ENCODE results near the gene NAA15. TPM values are rescaled to one million over a fixed set of nuclear protein-coding genes. Genes with fewer than 3 reads are reported as not detected.

NAA15 gene
- total RNA-seq, 1 experiment from 2014 or later: 98.9 TPM

- TF ChIP-seq ZNF671 (CRISPR knock-in tag; IDR thresholded peaks at IDR 0.05) (no peak), ESRRA (CRISPR knock-in tag; IDR thresholded peaks at IDR 0.05; ENCODE audit: borderline replicate concordance) (no peak), GABPB1 (CRISPR knock-in tag; IDR thresholded peaks at IDR 0.05) (no peak), CREM (CRISPR knock-in tag; IDR thresholded peaks at IDR 0.05) (no peak), PRRX2 (CRISPR knock-in tag; IDR thresholded peaks at IDR 0.05) (no peak), ZNF317 (CRISPR knock-in tag; IDR thresholded peaks at IDR 0.05; ENCODE audit: borderline replicate concordance, low read depth) (no peak)
- TF ChIP-seq, protein P1, sequence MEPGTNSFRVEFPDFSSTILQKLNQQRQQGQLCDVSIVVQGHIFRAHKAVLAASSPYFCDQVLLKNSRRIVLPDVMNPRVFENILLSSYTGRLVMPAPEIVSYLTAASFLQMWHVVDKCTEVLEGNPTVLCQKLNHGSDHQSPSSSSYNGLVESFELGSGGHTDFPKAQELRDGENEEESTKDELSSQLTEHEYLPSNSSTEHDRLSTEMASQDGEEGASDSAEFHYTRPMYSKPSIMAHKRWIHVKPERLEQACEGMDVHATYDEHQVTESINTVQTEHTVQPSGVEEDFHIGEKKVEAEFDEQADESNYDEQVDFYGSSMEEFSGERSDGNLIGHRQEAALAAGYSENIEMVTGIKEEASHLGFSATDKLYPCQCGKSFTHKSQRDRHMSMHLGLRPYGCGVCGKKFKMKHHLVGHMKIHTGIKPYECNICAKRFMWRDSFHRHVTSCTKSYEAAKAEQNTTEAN (CRISPR knock-in tag; IDR thresholded peaks at IDR 0.05): no peak
Measured at GRCh38 chr4:139389102-139389501, 87.8 kb downstream of the NAA15 start (continued).

DNA sequence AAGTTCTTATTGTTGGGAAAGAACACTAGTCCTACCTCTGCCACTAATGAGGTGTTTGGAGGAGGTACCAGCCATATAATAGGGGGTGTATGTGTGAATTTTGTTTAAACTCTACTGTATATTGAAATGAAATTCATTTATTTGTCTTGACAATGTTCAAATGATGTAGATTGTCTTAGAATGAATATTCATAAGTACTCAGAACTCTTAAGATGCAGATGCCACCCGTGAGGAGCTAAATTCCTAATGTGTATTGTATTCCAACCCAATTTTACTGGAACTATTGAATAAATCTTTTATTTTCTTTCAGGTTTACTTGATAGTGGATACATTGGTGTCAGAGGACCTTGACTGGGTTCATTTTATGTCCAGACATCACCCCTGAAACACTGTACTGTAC is 88.7 kb downstream of the NAA15 start:
- ChIA-PET POLR2A (no interaction called here), CTCF (no interaction called here)
- Mint-ChIP-seq H3K27me3 (ENCODE audit: low read depth) (no peaks in the 10 kb centered on the region), H3K4me1 (no peaks in the 10 kb centered on the region), H3K27ac (peak overlapping the region; percentile 18; the same call in 1 of the 2 replicates), H3K36me3 (peaks cover 60% of the 10 kb centered on the region), H3K9me3 (no peaks in the 10 kb centered on the region), H3K4me3 (no peak overlapping the region)
- TF ChIP-seq ZBTB21 (CRISPR knock-in tag; IDR thresholded peaks at IDR 0.05; ENCODE audit: borderline replicate concordance) (no peak), ESRRA (CRISPR knock-in tag; IDR thresholded peaks at IDR 0.05; ENCODE audit: borderline replicate concordance) (no peak), NFYB (CRISPR knock-in tag; conservative IDR thresholded peaks at IDR 0.05; ENCODE audit: low read depth) (no peak), IRF2 (CRISPR knock-in tag; IDR thresholded peaks at IDR 0.05; ENCODE audit: borderline replicate concordance, low read depth) (no peak), TP53 (CRISPR knock-in tag; IDR thresholded peaks at IDR 0.05) (no peak), NR1H2 (CRISPR knock-in tag; IDR thresholded peaks at IDR 0.05) (no peak), KAT7 (CRISPR knock-in tag; IDR thresholded peaks at IDR 0.05; ENCODE audit: borderline replicate concordance) (no peak), CREB1 (CRISPR knock-in tag; IDR thresholded peaks at IDR 0.05) (no peak), PREB (CRISPR knock-in tag; IDR thresholded peaks at IDR 0.05; ENCODE audit: borderline replicate concordance) (no peak)
- TF ChIP-seq, protein P2, sequence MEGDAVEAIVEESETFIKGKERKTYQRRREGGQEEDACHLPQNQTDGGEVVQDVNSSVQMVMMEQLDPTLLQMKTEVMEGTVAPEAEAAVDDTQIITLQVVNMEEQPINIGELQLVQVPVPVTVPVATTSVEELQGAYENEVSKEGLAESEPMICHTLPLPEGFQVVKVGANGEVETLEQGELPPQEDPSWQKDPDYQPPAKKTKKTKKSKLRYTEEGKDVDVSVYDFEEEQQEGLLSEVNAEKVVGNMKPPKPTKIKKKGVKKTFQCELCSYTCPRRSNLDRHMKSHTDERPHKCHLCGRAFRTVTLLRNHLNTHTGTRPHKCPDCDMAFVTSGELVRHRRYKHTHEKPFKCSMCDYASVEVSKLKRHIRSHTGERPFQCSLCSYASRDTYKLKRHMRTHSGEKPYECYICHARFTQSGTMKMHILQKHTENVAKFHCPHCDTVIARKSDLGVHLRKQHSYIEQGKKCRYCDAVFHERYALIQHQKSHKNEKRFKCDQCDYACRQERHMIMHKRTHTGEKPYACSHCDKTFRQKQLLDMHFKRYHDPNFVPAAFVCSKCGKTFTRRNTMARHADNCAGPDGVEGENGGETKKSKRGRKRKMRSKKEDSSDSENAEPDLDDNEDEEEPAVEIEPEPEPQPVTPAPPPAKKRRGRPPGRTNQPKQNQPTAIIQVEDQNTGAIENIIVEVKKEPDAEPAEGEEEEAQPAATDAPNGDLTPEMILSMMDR (IDR thresholded peaks at IDR 0.05): no peak
- TF ChIP-seq, protein P1 (CRISPR knock-in tag; IDR thresholded peaks at IDR 0.05): no peak
- TF ChIP-seq, protein P3, sequence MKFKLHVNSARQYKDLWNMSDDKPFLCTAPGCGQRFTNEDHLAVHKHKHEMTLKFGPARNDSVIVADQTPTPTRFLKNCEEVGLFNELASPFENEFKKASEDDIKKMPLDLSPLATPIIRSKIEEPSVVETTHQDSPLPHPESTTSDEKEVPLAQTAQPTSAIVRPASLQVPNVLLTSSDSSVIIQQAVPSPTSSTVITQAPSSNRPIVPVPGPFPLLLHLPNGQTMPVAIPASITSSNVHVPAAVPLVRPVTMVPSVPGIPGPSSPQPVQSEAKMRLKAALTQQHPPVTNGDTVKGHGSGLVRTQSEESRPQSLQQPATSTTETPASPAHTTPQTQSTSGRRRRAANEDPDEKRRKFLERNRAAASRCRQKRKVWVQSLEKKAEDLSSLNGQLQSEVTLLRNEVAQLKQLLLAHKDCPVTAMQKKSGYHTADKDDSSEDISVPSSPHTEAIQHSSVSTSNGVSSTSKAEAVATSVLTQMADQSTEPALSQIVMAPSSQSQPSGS (CRISPR knock-in tag; IDR thresholded peaks at IDR 0.05; ENCODE audit: borderline replicate concordance, low read depth): no peak
- TF ChIP-seq, protein P4, sequence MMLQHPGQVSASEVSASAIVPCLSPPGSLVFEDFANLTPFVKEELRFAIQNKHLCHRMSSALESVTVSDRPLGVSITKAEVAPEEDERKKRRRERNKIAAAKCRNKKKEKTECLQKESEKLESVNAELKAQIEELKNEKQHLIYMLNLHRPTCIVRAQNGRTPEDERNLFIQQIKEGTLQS (CRISPR knock-in tag; conservative IDR thresholded peaks at IDR 0.05): no peak
- no peak for DNase-seq (ENCODE audit: low spot score)
- no peak for ATAC-seq
